Medulla oblongata (tissue), 1 donor: ENCODE measurements around the gene YWHAH.

Source experiments
- DNase-seq: peaks from one replicate; pipeline ENCODE4 v3.0.0-alpha.2; 2015; ENCODE audit errors: extremely low spot score

YWHAH gene

GRCh38 chr22:31923136-31923535 lies 21.2 kb upstream of the YWHAH start:
- DNase-seq = peak; percentile 85

GRCh38 chr22:31923747-31924146 lies 20.6 kb upstream of the YWHAH start:
- DNase-seq = no peak

- DNase-seq = no peak
Measured at GRCh38 chr22:31925056-31925455, 19.3 kb upstream of the YWHAH start.

GRCh38 chr22:31926024-31926423 lies 18.3 kb upstream of the YWHAH start:
- no peak for DNase-seq

- no peak for DNase-seq
Measured at GRCh38 chr22:31926969-31927368, 17.4 kb upstream of the YWHAH start.

- DNase-seq = no peak
Measured at GRCh38 chr22:31927562-31927961, 16.8 kb upstream of the YWHAH start.

- DNase-seq = no peak
Measured at GRCh38 chr22:31929167-31929930, 15.0 kb upstream of the YWHAH start.

GRCh38 chr22:31932863-31933262 lies 11.5 kb upstream of the YWHAH start:
- DNase-seq = no peak

GRCh38 chr22:31933406-31933805 lies 10.9 kb upstream of the YWHAH start:
- DNase-seq = no peak

- no peak for DNase-seq
Measured at GRCh38 chr22:31933816-31934482, 10.4 kb upstream of the YWHAH start.

- DNase-seq = no peak
Measured at GRCh38 chr22:31935961-31936635, 8.2 kb upstream of the YWHAH start.

- DNase-seq = no peak
Measured at GRCh38 chr22:31937341-31937740, 7.0 kb upstream of the YWHAH start.

- no peak for DNase-seq
Measured at GRCh38 chr22:31938296-31938695, 6.0 kb upstream of the YWHAH start.

- no peak for DNase-seq
Measured at GRCh38 chr22:31940506-31940905, 3.8 kb upstream of the YWHAH start.

GRCh38 chr22:31942091-31942490 lies 2.2 kb upstream of the YWHAH start:
- no peak for DNase-seq

GRCh38 chr22:31943206-31943977 lies 943 bp upstream of the YWHAH start:
- no peak for DNase-seq

- DNase-seq = peak; percentile 48
Measured at GRCh38 chr22:31944700-31945442, 536 bp downstream of the YWHAH start.

- DNase-seq = no peak
Measured at GRCh38 chr22:31945443-31945855, 1.1 kb downstream of the YWHAH start.

GRCh38 chr22:31945971-31946680 lies 1.8 kb downstream of the YWHAH start:
- peak; percentile 61 for DNase-seq

- peak; percentile 65 for DNase-seq
Measured at GRCh38 chr22:31947296-31947695, 3.0 kb downstream of the YWHAH start.

- no peak for DNase-seq
Measured at GRCh38 chr22:31948002-31948401, 3.7 kb downstream of the YWHAH start.
